ENCODE measurements around the gene SHOC2. TPM values are rescaled to one million over a fixed set of nuclear protein-coding genes. Genes with fewer than 3 reads are reported as not detected.

SHOC2 gene
- total and polyA plus RNA-seq, 2 of the 13 experiments (the other 11 are each of a cell fraction or from before 2014, with no cell fraction given) = 8.6 to 25.5 TPM

GRCh38 chr10:110876000-110876399, 43.4 kb upstream of the SHOC2 start:
- peaks cover 34% of the 10 kb centered on the region for H3K4me1 ChIP-seq (ENCODE audit: insufficient read depth, low read length)
- peaks cover 6% of the 10 kb centered on the region; the same call in 1 of the 2 replicates for H4K20me1 ChIP-seq (ENCODE audit: insufficient read depth, low read length)
- H2AFZ ChIP-seq (ENCODE audit: low read length) = no peak overlapping the region
- no peak overlapping the region for H3K27ac ChIP-seq (ENCODE audit: extremely low read length, insufficient read depth, low read length)
- peaks cover 2 to 21% of the 10 kb centered on the region in 2 experiments for H3K36me3 ChIP-seq (replicated peaks in 1 of 2; ENCODE audit: control insufficient read depth in 1 of 2, insufficient read depth in 2 of 2, low read length in 2 of 2)
- H3K27me3 ChIP-seq (ENCODE audit: control insufficient read depth in 1 of 2, insufficient read depth in 2 of 2, low read length in 2 of 2) = no peaks in the 10 kb centered on the region
- POLR2A ChIA-PET = interaction anchor here (1.6 kb wide), 1 partner anchor 30 kb away, joined by 6 read pairs; no protein-coding TSS in a partner anchor
- FAIRE-seq (no peak), ATAC-seq (no peak), DNase-seq (ENCODE audit: low spot score) (no peak)
- in situ Hi-C loops (cut with HindIII; ENCODE audit: extremely low pct_ligation_motif_present, low pct_unique_long_range_greater_than_20kb) (loop anchor here (25.0 kb wide), 1 partner anchor 264 kb away; no protein-coding TSS in a partner anchor), intact Hi-C loops (cut with micrococcal nuclease; ENCODE audit: unreplicated experiment) (no loop called here)
- H3K4me2 ChIP-seq (ENCODE audit: low read depth, low read length) = no peak overlapping the region
- no TSS peak for BruUV-seq (replicated peaks)
- 95% methylated on average over 2 of the region's 2 CpGs for WGBS (ENCODE audit: low lambda C conversion rate)
- no peaks in the 10 kb centered on the region for H3K9me3 ChIP-seq (ENCODE audit: low read length)
- no peak overlapping the region for H3K9ac ChIP-seq (ENCODE audit: insufficient read depth, low read depth, low read length)
- CTCF ChIA-PET (ENCODE audit: low intra/inter-chr PET ratio, low total read pairs) = no interaction called here
- peaks cover 30% of the 10 kb centered on the region for H3K79me2 ChIP-seq (ENCODE audit: insufficient read depth, low read length)
- no peak overlapping the region for H3K4me3 ChIP-seq (replicated peaks in 1 of 3; ENCODE audit: insufficient read depth in 1 of 3, low read depth in 2 of 3, low read length in 3 of 3)
- no peak for TF ChIP-seq ZBTB40 (IDR thresholded peaks at IDR 0.05)
- no peak for TF ChIP-seq ZBTB40 (CRISPR knock-in tag; IDR thresholded peaks at IDR 0.05)
- no peak for TF ChIP-seq ZBTB42 (CRISPR knock-in tag; IDR thresholded peaks at IDR 0.05)
- no peak for TF ChIP-seq DR1 (CRISPR knock-in tag; IDR thresholded peaks at IDR 0.05)
- TF ChIP-seq HMGA1 (CRISPR knock-in tag; conservative IDR thresholded peaks at IDR 0.05) = no peak
- TF ChIP-seq ZNF24 (IDR thresholded peaks at IDR 0.05) = no peak
- TF ChIP-seq REST (IDR thresholded peaks at IDR 0.05; ENCODE audit: borderline replicate concordance in 1 of 2, low read depth in 1 of 2, low read length in 2 of 2) = no peak
- TF ChIP-seq HCFC1 (IDR thresholded peaks at IDR 0.05; ENCODE audit: low read depth, low read length) = no peak
- TF ChIP-seq ZNF839 (CRISPR knock-in tag; IDR thresholded peaks at IDR 0.05; ENCODE audit: borderline replicate concordance) = no peak
- TF ChIP-seq ATF2 (CRISPR knock-in tag; IDR thresholded peaks at IDR 0.05) = no peak
- TF ChIP-seq ZBTB38 (CRISPR knock-in tag; IDR thresholded peaks at IDR 0.05) = no peak
